SK-N-MC (cell line): ENCODE results near the gene RBM20.

Source experiments
- EZH2 ChIP-seq: fragments of 200-600 bp; sonication (generic); IDR thresholded peaks from one replicate; pipeline ENCODE4 v1.6.1; 2017; ENCODE audit warnings: antibody characterized with exemption
- FOXP2 ChIP-seq: optimal IDR thresholded peaks from 2 replicates; pipeline ENCODE3; 2011; ENCODE audit warnings: mild to moderate bottlenecking, moderate library complexity; ENCODE audit not compliant: insufficient read depth; ENCODE audit errors: extremely low read length, control extremely low read depth
- POLR2AphosphoS5 ChIP-seq: IDR thresholded peaks from 2 replicates; pipeline ENCODE4 v1.6.1; 2012; ENCODE audit warnings: mild to moderate bottlenecking, low read depth, low read length, borderline replicate concordance

GRCh38 chr10:110860576-110861241 is 216.6 kb downstream of the RBM20 start:
- TF ChIP-seq EZH2 (no peak), POLR2AphosphoS5 (no peak), FOXP2 (no peak)
